Osteoblast (primary cell): ENCODE measurements around the gene DBNL. TPM values are rescaled to one million over a fixed set of nuclear protein-coding genes. Genes with fewer than 3 reads are reported as not detected.
A peak's percentile ranks its signal among the peaks of the same experiment; 100 is the strongest.

ENCODE experiments used
- DNase-seq: peaks from one replicate; pipeline ENCODE4 v3.0.0; 2011; ENCODE audit warnings: low spot score, mixed read lengths; ENCODE audit not compliant: insufficient read length; ENCODE audit errors: missing footprints
- H2AFZ ChIP-seq: 2 replicates; pipeline ENCODE4 v1.6.0; 2011; ENCODE audit warnings: mild to moderate bottlenecking, low read length
- H3K27ac ChIP-seq: 2 replicates; pipeline ENCODE4 v1.5.1; 2011; ENCODE audit warnings: mild to moderate bottlenecking, low read depth, low read length, moderate library complexity
- H3K27me3 ChIP-seq: 2 replicates; pipeline ENCODE4 v1.6.0; 2012; ENCODE audit warnings: mild to moderate bottlenecking, control low read depth, inconsistent platforms, low read length, moderate library complexity; ENCODE audit not compliant: insufficient read depth
- H3K36me3 ChIP-seq: 2 replicates; pipeline ENCODE4 v1.5.1; 2011; ENCODE audit warnings: mild to moderate bottlenecking, low read length, control low read depth, moderate library complexity; ENCODE audit not compliant: insufficient read depth
- H3K4me1 ChIP-seq: 2 replicates; pipeline ENCODE4 v1.5.1; 2011; ENCODE audit warnings: mild to moderate bottlenecking, low read length, control low read depth, moderate library complexity; ENCODE audit not compliant: insufficient read depth
- H3K4me2 ChIP-seq: 2 replicates; pipeline ENCODE4 v1.6.0; 2011; ENCODE audit warnings: mild to moderate bottlenecking, low read length; ENCODE audit not compliant: insufficient read depth
- H3K4me3 ChIP-seq: fragments of 200-600 bp; sonication (generic); 3 replicates; pipeline ENCODE4 v1.5.1; 2012; ENCODE audit warnings: mild to moderate bottlenecking, low read length, inconsistent platforms; ENCODE audit not compliant: insufficient read depth
- H3K79me2 ChIP-seq: 2 replicates; pipeline ENCODE4 v1.6.0; 2012; ENCODE audit warnings: mild to moderate bottlenecking, low read length, control low read depth, inconsistent platforms; ENCODE audit not compliant: insufficient read depth
- H3K9me3 ChIP-seq: 2 replicates; pipeline ENCODE4 v1.5.1; 2011; ENCODE audit warnings: low read depth, low read length, control low read depth
- H4K20me1 ChIP-seq: 2 replicates; pipeline ENCODE4 v1.6.0; 2012; ENCODE audit warnings: mild to moderate bottlenecking, low read length, control low read depth; ENCODE audit not compliant: insufficient read depth
- total RNA-seq: library from RNA; depleted of rRNA; stranded (reverse); fragments of >200 nt; gene quantifications from 2 replicates; pipeline ENCODE4 v1.2.3, GENCODE V29; 2012
- TF ChIP-seq, protein P1 (sequence below): IDR thresholded peaks from 2 replicates; pipeline ENCODE4 v1.5.1; 2011; ENCODE audit warnings: mild to moderate bottlenecking, low read depth, low read length, moderate library complexity; ENCODE audit errors: extremely low read depth

Gene DBNL
- total RNA-seq, 1 donor: 105 TPM

DNA sequence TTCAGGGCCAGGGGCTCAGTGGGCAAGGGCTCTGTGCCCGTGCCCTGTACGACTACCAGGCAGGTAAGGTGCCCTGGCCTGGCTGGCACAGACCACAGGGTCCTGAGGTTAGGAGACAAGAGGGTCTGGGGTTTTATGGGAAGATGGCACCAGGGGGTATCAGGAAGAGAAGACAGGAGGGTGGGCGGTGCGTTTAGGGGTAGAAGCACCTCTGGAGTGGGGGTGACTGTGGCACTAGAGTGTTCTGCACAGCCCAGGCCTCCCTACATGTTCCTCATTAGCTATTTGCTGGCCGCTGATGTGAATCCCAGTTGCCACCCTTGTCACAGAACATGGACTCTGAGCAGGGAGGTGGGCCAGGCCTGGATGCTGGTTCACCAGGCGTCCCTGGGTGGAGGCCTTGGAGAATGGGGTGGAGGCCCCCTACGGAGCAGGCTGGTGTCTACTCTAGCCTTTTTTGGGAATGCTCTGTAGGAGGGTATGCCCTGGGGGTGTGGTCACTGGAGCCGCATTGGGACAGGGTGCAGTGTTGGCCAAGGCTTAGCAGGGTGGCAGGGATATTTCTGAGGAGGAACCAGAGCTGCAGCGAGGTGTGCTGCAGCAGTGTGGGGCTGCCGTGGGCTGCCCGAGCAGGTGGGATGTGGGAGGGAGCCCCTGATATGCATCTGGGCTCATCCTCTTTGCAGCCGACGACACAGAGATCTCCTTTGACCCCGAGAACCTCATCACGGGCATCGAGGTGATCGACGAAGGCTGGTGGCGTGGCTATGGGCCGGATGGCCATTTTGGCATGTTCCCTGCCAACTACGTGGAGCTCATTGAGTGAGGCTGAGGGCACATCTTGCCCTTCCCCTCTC, 15.8 kb downstream of the DBNL start:
- Histone ChIP-seq H3K36me3 (peaks cover 61% of the 10 kb centered on the region), H3K9me3 (no peaks in the 10 kb centered on the region)

DNA sequence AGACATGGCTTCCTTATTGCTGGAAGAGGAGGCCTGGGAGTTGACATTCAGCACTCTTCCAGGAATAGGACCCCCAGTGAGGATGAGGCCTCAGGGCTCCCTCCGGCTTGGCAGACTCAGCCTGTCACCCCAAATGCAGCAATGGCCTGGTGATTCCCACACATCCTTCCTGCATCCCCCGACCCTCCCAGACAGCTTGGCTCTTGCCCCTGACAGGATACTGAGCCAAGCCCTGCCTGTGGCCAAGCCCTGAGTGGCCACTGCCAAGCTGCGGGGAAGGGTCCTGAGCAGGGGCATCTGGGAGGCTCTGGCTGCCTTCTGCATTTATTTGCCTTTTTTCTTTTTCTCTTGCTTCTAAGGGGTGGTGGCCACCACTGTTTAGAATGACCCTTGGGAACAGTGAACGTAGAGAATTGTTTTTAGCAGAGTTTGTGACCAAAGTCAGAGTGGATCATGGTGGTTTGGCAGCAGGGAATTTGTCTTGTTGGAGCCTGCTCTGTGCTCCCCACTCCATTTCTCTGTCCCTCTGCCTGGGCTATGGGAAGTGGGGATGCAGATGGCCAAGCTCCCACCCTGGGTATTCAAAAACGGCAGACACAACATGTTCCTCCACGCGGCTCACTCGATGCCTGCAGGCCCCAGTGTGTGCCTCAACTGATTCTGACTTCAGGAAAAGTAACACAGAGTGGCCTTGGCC, 16.6 kb downstream of the DBNL start:
- Histone ChIP-seq H3K4me1 (peaks cover 8% of the 10 kb centered on the region), H3K36me3 (peaks cover 59% of the 10 kb centered on the region), H2AFZ (no peak overlapping the region), H3K4me2 (no peak overlapping the region), H4K20me1 (peaks cover 39% of the 10 kb centered on the region), H3K27ac (no peak overlapping the region), H3K79me2 (peaks cover 3% of the 10 kb centered on the region), H3K4me3 (no peak overlapping the region), H3K9me3 (no peaks in the 10 kb centered on the region), H3K27me3 (no peaks in the 10 kb centered on the region)
- TF ChIP-seq, protein P1, sequence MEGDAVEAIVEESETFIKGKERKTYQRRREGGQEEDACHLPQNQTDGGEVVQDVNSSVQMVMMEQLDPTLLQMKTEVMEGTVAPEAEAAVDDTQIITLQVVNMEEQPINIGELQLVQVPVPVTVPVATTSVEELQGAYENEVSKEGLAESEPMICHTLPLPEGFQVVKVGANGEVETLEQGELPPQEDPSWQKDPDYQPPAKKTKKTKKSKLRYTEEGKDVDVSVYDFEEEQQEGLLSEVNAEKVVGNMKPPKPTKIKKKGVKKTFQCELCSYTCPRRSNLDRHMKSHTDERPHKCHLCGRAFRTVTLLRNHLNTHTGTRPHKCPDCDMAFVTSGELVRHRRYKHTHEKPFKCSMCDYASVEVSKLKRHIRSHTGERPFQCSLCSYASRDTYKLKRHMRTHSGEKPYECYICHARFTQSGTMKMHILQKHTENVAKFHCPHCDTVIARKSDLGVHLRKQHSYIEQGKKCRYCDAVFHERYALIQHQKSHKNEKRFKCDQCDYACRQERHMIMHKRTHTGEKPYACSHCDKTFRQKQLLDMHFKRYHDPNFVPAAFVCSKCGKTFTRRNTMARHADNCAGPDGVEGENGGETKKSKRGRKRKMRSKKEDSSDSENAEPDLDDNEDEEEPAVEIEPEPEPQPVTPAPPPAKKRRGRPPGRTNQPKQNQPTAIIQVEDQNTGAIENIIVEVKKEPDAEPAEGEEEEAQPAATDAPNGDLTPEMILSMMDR: no peak
- DNase-seq: no peak

More for the DNA sequence above, 15.8 kb downstream of the DBNL start:
- Histone ChIP-seq H3K27ac (no peak overlapping the region), H3K79me2 (peaks cover 10% of the 10 kb centered on the region), H3K4me1 (peaks cover 3% of the 10 kb centered on the region), H3K4me3 (no peak overlapping the region), H2AFZ (no peak overlapping the region), H4K20me1 (peaks cover 43% of the 10 kb centered on the region), H3K4me2 (no peak overlapping the region), H3K27me3 (no peaks in the 10 kb centered on the region)
- DNase-seq: peak; percentile 49
- TF ChIP-seq, protein P1: no peak

DNA sequence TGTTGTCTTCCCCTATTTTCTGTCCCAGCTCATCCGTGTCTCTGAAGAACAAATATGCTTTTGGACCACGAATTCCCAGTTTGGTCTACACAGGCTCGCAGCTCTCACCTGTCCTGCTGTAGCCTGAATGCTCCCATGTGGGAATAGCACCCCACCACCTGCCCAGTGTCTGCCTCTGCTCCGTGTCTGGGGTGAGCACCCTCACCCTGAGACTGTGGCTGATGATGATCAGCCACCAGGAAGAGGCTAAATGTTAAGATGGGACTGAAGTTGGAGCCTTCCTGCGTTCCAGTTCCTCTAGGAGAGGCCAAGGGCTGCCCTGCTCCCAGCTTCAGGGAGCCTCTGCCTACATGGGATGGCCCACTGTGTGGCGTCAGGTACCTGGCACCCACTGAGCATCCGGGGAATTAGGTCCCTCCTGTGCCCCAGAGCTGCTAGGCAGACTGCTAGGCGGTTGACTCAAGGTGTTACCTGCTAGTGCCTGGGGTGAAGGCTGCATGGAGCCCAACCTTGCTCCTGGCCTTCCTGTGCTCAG, 17.2 kb downstream of the DBNL start:
- Histone ChIP-seq H4K20me1 (peaks cover 33% of the 10 kb centered on the region), H3K4me1 (peaks cover 8% of the 10 kb centered on the region)

More for the DNA sequence above, 17.2 kb downstream of the DBNL start:
- no peaks in the 10 kb centered on the region for H3K9me3 ChIP-seq
- H3K79me2 ChIP-seq: no peaks in the 10 kb centered on the region
- H3K36me3 ChIP-seq: peaks cover 53% of the 10 kb centered on the region
- H2AFZ ChIP-seq: no peak overlapping the region
- H3K4me2 ChIP-seq: no peak overlapping the region
- no peaks in the 10 kb centered on the region for H3K27me3 ChIP-seq
- DNase-seq: peak; percentile 53
- TF ChIP-seq, protein P1: no peak
- no peak overlapping the region for H3K27ac ChIP-seq
- no peak overlapping the region for H3K4me3 ChIP-seq
